Measurements from ENCODE around the gene RELA. TPM values are rescaled to one million over a fixed set of nuclear protein-coding genes. Genes with fewer than 3 reads are reported as not detected.
A peak's percentile ranks its signal among the peaks of the same experiment; 100 is the strongest.
"Not testable (repeated sequence)": the region's sequence is repeated elsewhere in the genome, so short reads cannot be mapped to it uniquely, and the experiment has no call there.

RELA gene
- total and polyA plus RNA-seq, 8 donors, result 51.3 to 70.6 (median 58.8) TPM

GRCh38 chr11:65672982-65673381 is 10.3 kb upstream of the RELA start:
- Histone ChIP-seq H3K4me3 (no peak overlapping the region), H3K36me3 (no peaks in the 10 kb centered on the region), H3K9me3 (no peaks in the 10 kb centered on the region), H3K4me1 (no peaks in the 10 kb centered on the region), H3K27me3 (no peaks in the 10 kb centered on the region), H3K27ac (no peak overlapping the region)
- ATAC-seq (no peak), DNase-seq (no peak)
- TF ChIP-seq CTCF (IDR thresholded peaks at IDR 0.05), result no peak
- intact Hi-C loops (cut with DNase I), result no loop called here

GRCh38 chr11:65672180-65672860 is 9.6 kb upstream of the RELA start:
- DNase-seq (no peak), ATAC-seq (no peak)
- Histone ChIP-seq H3K4me1 (no peaks in the 10 kb centered on the region), H3K4me3 (no peak overlapping the region), H3K9me3 (no peaks in the 10 kb centered on the region), H3K36me3 (no peaks in the 10 kb centered on the region), H3K27ac (no peak overlapping the region), H3K27me3 (no peaks in the 10 kb centered on the region)
- intact Hi-C loops (cut with DNase I), result no loop called here
- TF ChIP-seq CTCF (IDR thresholded peaks at IDR 0.05), result no peak

- DNase-seq, result peak in 2 of 4 donors; percentile 68 to 73
- H3K27ac ChIP-seq, result peak overlapping the region; percentile 95 to 98
Observed at GRCh38 chr11:65663639-65664200, 1.0 kb upstream of the RELA start.

GRCh38 chr11:65662247-65662798 is 393 bp downstream of the RELA start:
- Histone ChIP-seq H3K27ac (peak overlapping the region; percentile 95 to 98), H3K4me1 (peaks cover 11 to 57% of the 10 kb centered on the region in 2 donors), H3K36me3 (peaks cover 0 to 43% of the 10 kb centered on the region in 2 donors), H3K27me3 (no peaks in the 10 kb centered on the region), H3K4me3 (peak overlapping the region; percentile 81), H3K9me3 (no peaks in the 10 kb centered on the region)
- peak; percentile 3 for ATAC-seq
- peak in 1 of 4 donors; percentile 41 for DNase-seq
- TF ChIP-seq CTCF (IDR thresholded peaks at IDR 0.05), result no peak
- intact Hi-C loops (cut with DNase I), result no loop called here

More at GRCh38 chr11:65663639-65664200, 1.0 kb upstream of the RELA start:
- no peaks in the 10 kb centered on the region for H3K27me3 ChIP-seq
- ATAC-seq, result peak; percentile 59
- intact Hi-C loops (cut with DNase I), result no loop called here
- no peaks in the 10 kb centered on the region for H3K9me3 ChIP-seq
- peaks cover 0 to 29% of the 10 kb centered on the region in 2 donors for H3K36me3 ChIP-seq
- TF ChIP-seq CTCF (IDR thresholded peaks at IDR 0.05), result no peak
- peak overlapping the region; percentile 81 for H3K4me3 ChIP-seq
- peaks cover 11 to 48% of the 10 kb centered on the region in 2 donors for H3K4me1 ChIP-seq

- intact Hi-C loops (cut with DNase I), result no loop called here
- no peak for DNase-seq
Observed at GRCh38 chr11:65661599-65662246, 993 bp downstream of the RELA start.

GRCh38 chr11:65660908-65661307 is 1.8 kb downstream of the RELA start:
- H3K27ac ChIP-seq; intact Hi-C loops (cut with DNase I); H3K27me3 ChIP-seq; ATAC-seq; H3K9me3 ChIP-seq; DNase-seq: not testable (repeated sequence)
- Histone ChIP-seq H3K4me1 (peaks cover 11 to 57% of the 10 kb centered on the region in 2 donors), H3K36me3 (peaks cover 0 to 58% of the 10 kb centered on the region in 2 donors), H3K4me3 (peak overlapping the region in 1 of 2 donors; percentile 81)

More at GRCh38 chr11:65661599-65662246, 993 bp downstream of the RELA start:
- ATAC-seq, result no peak
- Histone ChIP-seq H3K4me1 (peaks cover 11 to 57% of the 10 kb centered on the region in 2 donors), H3K9me3 (no peaks in the 10 kb centered on the region), H3K27me3 (no peaks in the 10 kb centered on the region), H3K27ac (peak overlapping the region; percentile 95 to 98), H3K36me3 (peaks cover 0 to 49% of the 10 kb centered on the region in 2 donors), H3K4me3 (peak overlapping the region; percentile 81)
- TF ChIP-seq CTCF (IDR thresholded peaks at IDR 0.05), result no peak

Data from left lung (tissue), 10 donors.